ENCODE data around the gene TBPL1. TPM values are rescaled to one million over a fixed set of nuclear protein-coding genes. Genes with fewer than 3 reads are reported as not detected.

TBPL1 gene
- total and polyA plus RNA-seq, 11 donors: 9.9 to 20.3 (median 16.0) TPM

GRCh38 chr6:134010974-134011373 lies 58.0 kb downstream of the TBPL1 start:
- Histone ChIP-seq H3K4me3 (no peak overlapping the region), H3K36me3 (peaks cover 0 to 6% (median 0%) of the 10 kb centered on the region in 9 donors), H3K27me3 (no peaks in the 10 kb centered on the region), H3K9me3 (no peaks in the 10 kb centered on the region), H3K4me1 (peaks cover 0 to 4% (median 0%) of the 10 kb centered on the region in 12 donors), H3K27ac (no peak overlapping the region)
- 89 to 96% (median 92%) methylated on average over 2 of the region's 2 CpGs for WGBS, 4 donors
- DNase-seq (no peak), ATAC-seq (no peak)
- TF ChIP-seq POLR2A (IDR thresholded peaks at IDR 0.05): no peak
- no peak for TF ChIP-seq CTCF (IDR thresholded peaks at IDR 0.05)
- intact Hi-C loops (cut with DNase I): no loop called here

DNA sequence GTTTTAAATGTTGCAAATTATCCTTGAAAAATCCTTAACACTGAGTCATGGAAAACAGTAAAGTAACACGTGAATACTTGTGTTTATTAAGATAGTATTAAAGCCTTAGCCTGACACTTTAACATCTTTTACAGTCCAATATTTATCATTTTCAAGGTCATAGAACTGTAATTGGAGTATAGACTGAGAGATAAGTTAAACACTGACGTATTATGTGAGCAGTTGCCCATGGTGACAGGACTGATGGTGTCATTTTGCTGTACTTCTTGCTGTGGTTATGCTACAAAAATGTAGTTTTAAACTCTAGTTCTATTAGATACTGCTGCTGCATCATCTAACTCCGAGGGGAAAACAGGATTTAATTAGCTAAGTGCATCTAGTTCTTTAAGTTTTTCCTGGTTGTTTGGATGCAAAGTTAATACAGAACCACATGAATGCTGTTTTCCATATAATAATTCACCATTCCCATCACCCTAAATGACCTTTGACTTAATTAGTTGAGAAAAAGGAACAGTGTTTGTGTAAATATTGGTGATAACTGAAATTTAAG lies 61.6 kb downstream of the TBPL1 start:
- Histone ChIP-seq H3K4me1 (peaks cover 0 to 10% (median 0%) of the 10 kb centered on the region in 12 donors), H3K4me3 (no peak overlapping the region), H3K27ac (no peak overlapping the region), H3K36me3 (peaks cover 0 to 7% (median 0%) of the 10 kb centered on the region in 9 donors), H3K27me3 (no peaks in the 10 kb centered on the region), H3K9me3 (no peaks in the 10 kb centered on the region)
- intact Hi-C loops (cut with DNase I): no loop called here
- 40 to 52% (median 49%) methylated on average over 3 of the region's 3 CpGs for WGBS, 4 donors
- ATAC-seq: no peak
- DNase-seq: no peak
- no peak for TF ChIP-seq POLR2A (IDR thresholded peaks at IDR 0.05)
- no peak for TF ChIP-seq CTCF (IDR thresholded peaks at IDR 0.05)

DNA sequence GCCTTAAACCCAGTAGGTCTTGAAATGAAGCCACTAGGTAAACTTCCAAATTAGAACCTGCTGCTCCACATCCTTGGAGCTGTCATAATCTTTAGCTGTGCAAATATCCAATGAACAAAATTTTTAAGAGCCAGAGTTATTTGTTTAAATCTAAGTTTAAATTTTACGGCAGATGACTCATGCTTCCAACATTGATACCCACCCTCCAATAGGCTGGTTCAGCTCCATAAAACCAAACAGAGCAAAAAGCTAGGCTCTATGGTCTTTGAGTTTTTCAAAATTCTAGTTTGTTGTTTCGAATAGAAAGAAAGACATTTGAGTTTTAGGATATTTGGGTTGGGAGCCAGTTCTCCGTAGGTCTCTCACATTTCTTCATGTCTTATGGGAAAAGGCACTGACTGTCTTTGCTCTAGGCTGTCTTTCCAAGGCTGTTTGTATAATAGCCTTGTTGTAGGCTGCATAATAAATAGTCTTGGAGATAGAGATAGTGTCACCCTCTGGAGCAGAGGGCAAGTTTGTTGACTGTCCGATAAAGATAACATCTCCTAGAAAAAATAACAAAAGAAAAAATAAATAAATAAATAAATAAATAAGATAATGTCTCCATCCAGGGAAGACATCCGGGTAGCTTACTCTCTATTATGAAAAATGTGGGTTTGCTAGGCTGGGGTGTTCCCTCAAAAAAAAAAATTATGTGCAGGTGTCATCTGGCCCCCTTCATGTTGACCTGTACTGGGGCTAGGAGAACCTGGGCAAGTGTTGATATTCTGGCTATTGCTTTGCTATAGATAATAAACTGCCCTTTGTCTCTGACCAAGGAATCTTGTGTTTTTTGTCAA lies 62.9 kb downstream of the TBPL1 start:
- TF ChIP-seq CTCF (IDR thresholded peaks at IDR 0.05): no peak
- TF ChIP-seq POLR2A (IDR thresholded peaks at IDR 0.05): no peak
- 79 to 90% (median 83%) methylated on average over 5 of the region's 5 CpGs for WGBS, 4 donors
- ATAC-seq (no peak), DNase-seq (no peak)
- H3K4me1 ChIP-seq: peaks cover 0 to 20% (median 4%) of the 10 kb centered on the region in 12 donors
- H3K36me3 ChIP-seq: peaks cover 0 to 9% (median 0%) of the 10 kb centered on the region in 9 donors
- H3K4me3 ChIP-seq: no peak overlapping the region
- no peak overlapping the region for H3K27ac ChIP-seq
- no peaks in the 10 kb centered on the region for H3K9me3 ChIP-seq
- intact Hi-C loops (cut with DNase I): no loop called here
- H3K27me3 ChIP-seq: no peaks in the 10 kb centered on the region

GRCh38 chr6:134016558-134016814 lies 63.5 kb downstream of the TBPL1 start:
- H3K4me3 ChIP-seq: no peak overlapping the region
- intact Hi-C loops (cut with DNase I): no loop called here
- peaks cover 0 to 24% (median 9%) of the 10 kb centered on the region in 12 donors for H3K4me1 ChIP-seq
- H3K27me3 ChIP-seq: no peaks in the 10 kb centered on the region
- H3K27ac ChIP-seq: no peak overlapping the region
- ATAC-seq: no peak
- peaks cover 0 to 9% (median 0%) of the 10 kb centered on the region in 9 donors for H3K36me3 ChIP-seq
- TF ChIP-seq POLR2A (IDR thresholded peaks at IDR 0.05) (no peak), CTCF (IDR thresholded peaks at IDR 0.05) (no peak)
- no peak for DNase-seq
- H3K9me3 ChIP-seq: no peaks in the 10 kb centered on the region
